GM12864 (cell line): Measurements from ENCODE around the gene PAK4.
"Not testable (repeated sequence)": the region's sequence is repeated elsewhere in the genome, so short reads cannot be mapped to it uniquely, and the experiment has no call there.

Source experiments
- DNase-seq: peaks from one replicate; pipeline ENCODE4 v3.0.0-alpha.2; 2011; ENCODE audit warnings: low read depth
- H3K4me3 ChIP-seq: 2 replicates; pipeline ENCODE4 v1.5.1; 2011; ENCODE audit warnings: mild to moderate bottlenecking, low read depth, low read length, control low read depth
- CTCF ChIP-seq: IDR thresholded peaks from 2 replicates; pipeline ENCODE4 v1.5.1; 2011; ENCODE audit warnings: low read depth, mild to moderate bottlenecking, moderate library complexity, low read length, control low read depth, inconsistent platforms; ENCODE audit errors: missing control alignments

The PAK4 gene

GRCh38 chr19:39090881-39091280, 34.7 kb upstream of the PAK4 start:
- DNase-seq = no peak

GRCh38 chr19:39095799-39096540, 29.6 kb upstream of the PAK4 start:
- DNase-seq, H3K4me3 ChIP-seq: not testable (repeated sequence)

More at GRCh38 chr19:39090881-39091280, 34.7 kb upstream of the PAK4 start:
- no peak for TF ChIP-seq CTCF
- no peak overlapping the region for H3K4me3 ChIP-seq

- no peak for TF ChIP-seq CTCF
- no peak overlapping the region for H3K4me3 ChIP-seq
- no peak for DNase-seq
Observed at GRCh38 chr19:39097299-39097698, 28.3 kb upstream of the PAK4 start.

- no peak overlapping the region for H3K4me3 ChIP-seq
- no peak for DNase-seq
- no peak for TF ChIP-seq CTCF
Observed at GRCh38 chr19:39097721-39098120, 27.9 kb upstream of the PAK4 start.

DNA sequence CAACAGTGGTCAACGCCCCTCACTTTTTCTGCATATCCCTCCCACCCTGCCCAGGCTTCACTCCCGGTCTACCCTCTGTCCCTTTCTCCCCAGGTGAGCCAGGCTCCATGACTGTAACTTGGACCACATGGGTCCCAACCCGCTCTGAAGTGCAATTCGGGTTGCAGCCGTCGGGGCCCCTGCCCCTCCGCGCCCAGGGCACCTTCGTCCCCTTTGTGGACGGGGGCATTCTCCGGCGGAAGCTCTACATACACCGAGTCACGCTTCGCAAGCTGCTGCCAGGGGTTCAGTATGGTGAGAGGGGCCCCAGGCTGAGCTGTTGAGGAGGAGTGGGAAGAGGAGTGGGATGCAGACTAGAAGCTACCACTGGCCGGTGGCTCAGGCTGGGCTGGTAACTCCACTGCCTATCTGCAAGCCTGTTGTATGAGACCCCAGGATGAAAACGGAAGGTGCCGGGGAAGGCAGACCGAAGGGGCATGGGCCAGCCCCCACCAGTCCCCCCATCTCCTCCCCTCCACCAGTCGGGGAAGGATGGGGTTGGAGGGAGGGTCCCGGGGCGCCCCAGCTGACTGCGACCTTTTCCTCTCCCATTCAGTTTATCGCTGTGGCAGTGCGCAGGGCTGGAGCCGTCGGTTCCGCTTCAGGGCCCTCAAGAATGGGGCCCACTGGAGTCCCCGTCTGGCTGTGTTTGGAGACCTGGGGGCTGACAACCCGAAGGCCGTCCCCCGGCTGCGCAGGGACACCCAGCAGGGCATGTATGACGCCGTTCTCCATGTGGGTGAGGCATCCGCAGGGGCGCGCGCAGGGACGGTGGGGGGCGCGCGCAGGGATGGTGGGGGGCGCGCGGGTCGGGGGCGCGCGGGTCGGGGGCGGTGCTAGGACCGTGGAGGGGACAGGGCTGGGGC, 27.0 kb upstream of the PAK4 start:
- no peak overlapping the region for H3K4me3 ChIP-seq
- no peak for DNase-seq
- no peak for TF ChIP-seq CTCF

GRCh38 chr19:39099341-39099740, 26.2 kb upstream of the PAK4 start:
- no peak for TF ChIP-seq CTCF
- H3K4me3 ChIP-seq = no peak overlapping the region
- DNase-seq = no peak

GRCh38 chr19:39100500-39101166, 25.0 kb upstream of the PAK4 start:
- H3K4me3 ChIP-seq = no peak overlapping the region
- no peak for DNase-seq
- no peak for TF ChIP-seq CTCF
